Keratinocyte (primary cell): Measurements from ENCODE around the gene HSPE1. TPM values are rescaled to one million over a fixed set of nuclear protein-coding genes. Genes with fewer than 3 reads are reported as not detected.

Experiments used
- DNase-seq: peaks from one replicate; pipeline ENCODE4 v3.0.0-alpha.2; 2011; ENCODE audit warnings: low read depth, missing footprints, low spot score
- FAIRE-seq: peaks from 2 replicates; lab custom pipeline; 2011; peaks lifted over from hg19 to GRCh38; lab: Jason Lieb, UNC
- H2AFZ ChIP-seq: 2 replicates; pipeline ENCODE4 v1.6.0; 2012; ENCODE audit warnings: low read length, control low read depth, inconsistent platforms; ENCODE audit not compliant: control insufficient read depth
- H3K27ac ChIP-seq: 2 replicates; pipeline ENCODE4 v1.5.1; 2011; ENCODE audit warnings: low read length; ENCODE audit not compliant: control insufficient read depth, insufficient read depth
- H3K27me3 ChIP-seq: 3 replicates; pipeline ENCODE4 v1.6.0; 2011; ENCODE audit warnings: low read length; ENCODE audit not compliant: control insufficient read depth, insufficient read depth; ENCODE audit errors: extremely low read depth
- H3K36me3 ChIP-seq, 2 experiments: 2 replicates in 1 of 2; 3 replicates in 1 of 2; pipeline ENCODE4 v1.5.1; 2011; ENCODE audit warnings: low read length in 2 of 2, mild to moderate bottlenecking in 1 of 2; ENCODE audit not compliant: control insufficient read depth in 2 of 2, insufficient read depth in 2 of 2; ENCODE audit errors: extremely low read depth in 1 of 2
- H3K4me1 ChIP-seq: 3 replicates; pipeline ENCODE4 v1.5.1; 2011; ENCODE audit warnings: low read length; ENCODE audit not compliant: control insufficient read depth, insufficient read depth; ENCODE audit errors: extremely low read depth
- H3K4me2 ChIP-seq: 3 replicates; pipeline ENCODE4 v1.6.0; 2011; ENCODE audit warnings: low read depth, low read length; ENCODE audit not compliant: control insufficient read depth, insufficient read depth; ENCODE audit errors: extremely low read depth
- H3K4me3 ChIP-seq, 3 experiments: fragments of 200-600 bp in 1 of 3; sonication (generic) in 1 of 3; 2 replicates in 2 of 3; 3 replicates in 1 of 3; pipeline ENCODE4 v1.5.1; 2011 to 2016; ENCODE audit warnings: low read length in 3 of 3, mild to moderate bottlenecking in 3 of 3, control low read depth in 2 of 3, inconsistent platforms in 1 of 3, low read depth in 1 of 3, mixed read lengths in 1 of 3, mixed run types in 1 of 3, moderate library complexity in 1 of 3; ENCODE audit not compliant: control insufficient read depth in 2 of 3, insufficient read depth in 2 of 3; ENCODE audit errors: extremely low read depth in 1 of 3
- H3K79me2 ChIP-seq: 2 replicates; pipeline ENCODE4 v1.6.0; 2012; ENCODE audit warnings: low read length; ENCODE audit not compliant: control insufficient read depth, insufficient read depth
- H3K9ac ChIP-seq: 3 replicates; pipeline ENCODE4 v1.6.0; 2011; ENCODE audit warnings: low read length; ENCODE audit not compliant: control insufficient read depth, insufficient read depth; ENCODE audit errors: extremely low read depth
- H3K9me1 ChIP-seq: 3 replicates; pipeline ENCODE4 v1.6.0; 2011; ENCODE audit warnings: low read length; ENCODE audit not compliant: control insufficient read depth, insufficient read depth; ENCODE audit errors: extremely low read depth
- H3K9me3 ChIP-seq: 2 replicates; pipeline ENCODE4 v1.5.1; 2012; ENCODE audit warnings: low read depth, low read length; ENCODE audit not compliant: control insufficient read depth
- H4K20me1 ChIP-seq: 3 replicates; pipeline ENCODE4 v1.6.0; 2011; ENCODE audit warnings: low read length; ENCODE audit not compliant: control insufficient read depth, insufficient read depth; ENCODE audit errors: extremely low read depth
- EZH2 ChIP-seq: IDR thresholded peaks from one replicate; pipeline ENCODE4 v1.6.1; 2012; ENCODE audit warnings: inconsistent platforms, mild to moderate bottlenecking, low read length, moderate library complexity
- dilution Hi-C: fragments of 300-500 bp; cut with MboI; formaldehyde crosslinking; loops from one replicate; pipeline ENCODE4 v1.7.0; 2020; ENCODE audit warnings: low sequenced_read_pairs; ENCODE audit not compliant: extremely low pct_ligation_motif_present
- polyA plus RNA-seq, 5 experiments: library from polyadenylated mRNA; depleted of rRNA in 3 of 5; stranded (reverse) in 3 of 5; stranded (forward) in 1 of 5; unstranded in 1 of 5; fragments of >200 nt; gene quantifications; 1 replicate in 1 of 5; 2 replicates in 3 of 5; 3 replicates in 1 of 5; pipeline versions ENCODE4 v1.2.1 to v1.2.3, GENCODE V29; 2011 to 2012; ENCODE audit warnings: missing spikeins in 2 of 5, low read depth in 1 of 5, low replicate concordance in 1 of 5
- TF ChIP-seq, protein P1 (sequence below), 3 experiments: IDR thresholded peaks in 1 of 3; conservative IDR thresholded peaks in 1 of 3; optimal IDR thresholded peaks in 1 of 3; 2 replicates in 2 of 3; 3 replicates in 1 of 3; pipeline versions ENCODE3 to v1.5.1; 2011; ENCODE audit warnings: low read length in 3 of 3, mild to moderate bottlenecking in 3 of 3, moderate library complexity in 2 of 3, control low read depth in 1 of 3, inconsistent platforms in 1 of 3; ENCODE audit not compliant: insufficient read depth in 2 of 3; ENCODE audit errors: extremely low read depth in 1 of 3

Gene HSPE1
- polyA plus RNA-seq, 1 donor (not counting 4 experiments of a cell fraction or from before 2014, with no cell fraction given) = 277 TPM

DNA sequence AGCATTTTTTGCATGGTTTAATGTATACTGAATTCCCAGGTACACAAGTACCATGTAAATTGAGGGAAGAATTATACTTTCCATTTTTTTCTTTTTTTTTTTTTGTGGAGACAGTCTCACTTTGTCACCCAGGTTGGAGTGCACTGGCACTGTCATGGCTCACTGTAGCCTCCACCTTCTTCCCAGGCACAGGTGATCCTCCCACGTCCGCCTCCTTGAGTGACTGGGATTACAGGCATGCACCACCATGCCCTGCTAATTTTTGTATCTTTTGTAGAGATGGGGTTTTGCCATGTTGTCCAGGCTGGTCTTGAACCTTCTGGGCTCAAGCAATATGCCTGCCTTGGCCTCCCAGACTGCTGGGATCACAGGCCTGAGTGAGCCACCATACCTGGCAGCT, 3.8 kb downstream of the HSPE1 start:
- H3K9me1 ChIP-seq = no peaks in the 10 kb centered on the region
- TF ChIP-seq EZH2 = no peak
- TF ChIP-seq, protein P1, sequence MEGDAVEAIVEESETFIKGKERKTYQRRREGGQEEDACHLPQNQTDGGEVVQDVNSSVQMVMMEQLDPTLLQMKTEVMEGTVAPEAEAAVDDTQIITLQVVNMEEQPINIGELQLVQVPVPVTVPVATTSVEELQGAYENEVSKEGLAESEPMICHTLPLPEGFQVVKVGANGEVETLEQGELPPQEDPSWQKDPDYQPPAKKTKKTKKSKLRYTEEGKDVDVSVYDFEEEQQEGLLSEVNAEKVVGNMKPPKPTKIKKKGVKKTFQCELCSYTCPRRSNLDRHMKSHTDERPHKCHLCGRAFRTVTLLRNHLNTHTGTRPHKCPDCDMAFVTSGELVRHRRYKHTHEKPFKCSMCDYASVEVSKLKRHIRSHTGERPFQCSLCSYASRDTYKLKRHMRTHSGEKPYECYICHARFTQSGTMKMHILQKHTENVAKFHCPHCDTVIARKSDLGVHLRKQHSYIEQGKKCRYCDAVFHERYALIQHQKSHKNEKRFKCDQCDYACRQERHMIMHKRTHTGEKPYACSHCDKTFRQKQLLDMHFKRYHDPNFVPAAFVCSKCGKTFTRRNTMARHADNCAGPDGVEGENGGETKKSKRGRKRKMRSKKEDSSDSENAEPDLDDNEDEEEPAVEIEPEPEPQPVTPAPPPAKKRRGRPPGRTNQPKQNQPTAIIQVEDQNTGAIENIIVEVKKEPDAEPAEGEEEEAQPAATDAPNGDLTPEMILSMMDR (optimal IDR thresholded peaks at IDR 0.05 in 1 of 3, IDR thresholded peaks at IDR 0.05 in 1 of 3, conservative IDR thresholded peaks at IDR 0.05 in 1 of 3; ENCODE audit: extremely low read depth in 1 of 3, insufficient read depth in 2 of 3, low read length in 3 of 3) = no peak
- no peak overlapping the region for H3K4me2 ChIP-seq
- dilution Hi-C loops = no loop called here
- no peaks in the 10 kb centered on the region for H3K9me3 ChIP-seq
- peaks cover 46% of the 10 kb centered on the region for H3K79me2 ChIP-seq
- H2AFZ ChIP-seq = no peak overlapping the region
- peaks cover 3 to 13% of the 10 kb centered on the region in 2 experiments for H3K36me3 ChIP-seq
- peaks cover 11% of the 10 kb centered on the region for H3K4me1 ChIP-seq
- no peaks in the 10 kb centered on the region for H4K20me1 ChIP-seq
- no peaks in the 10 kb centered on the region for H3K27me3 ChIP-seq
- DNase-seq (no peak), FAIRE-seq (no peak)
- H3K27ac ChIP-seq = no peak overlapping the region
- H3K9ac ChIP-seq = no peak overlapping the region
- H3K4me3 ChIP-seq = no peak overlapping the region

DNA sequence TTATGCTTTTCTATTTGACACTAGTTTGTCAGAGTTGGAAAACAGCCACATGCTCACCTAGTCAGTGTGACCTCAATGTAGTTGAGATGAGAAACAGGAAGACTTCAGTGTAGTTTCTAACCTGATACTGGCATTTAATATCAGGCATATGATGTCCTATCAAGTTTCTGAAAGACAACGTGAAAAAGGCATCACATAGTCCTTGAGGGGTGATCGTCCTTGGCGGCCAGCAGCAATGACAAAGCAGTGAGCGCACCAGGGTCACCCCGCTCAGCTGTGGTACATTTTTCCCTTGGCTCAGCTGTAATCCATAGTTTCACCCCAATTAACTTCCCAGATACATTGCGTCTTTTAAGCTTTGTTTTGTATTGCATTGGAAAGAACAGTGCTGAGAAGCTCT, 4.3 kb downstream of the HSPE1 start:
- no peak overlapping the region for H2AFZ ChIP-seq
- H4K20me1 ChIP-seq = no peaks in the 10 kb centered on the region
- no peak overlapping the region for H3K27ac ChIP-seq
- H3K9me3 ChIP-seq = no peaks in the 10 kb centered on the region
- no peak overlapping the region for H3K9ac ChIP-seq
- no peak for FAIRE-seq
- TF ChIP-seq, protein P1 (optimal IDR thresholded peaks at IDR 0.05 in 1 of 3, IDR thresholded peaks at IDR 0.05 in 1 of 3, conservative IDR thresholded peaks at IDR 0.05 in 1 of 3; ENCODE audit: extremely low read depth in 1 of 3, insufficient read depth in 2 of 3, low read length in 3 of 3) = no peak
- no peak for TF ChIP-seq EZH2
- H3K4me3 ChIP-seq = no peak overlapping the region
- H3K4me1 ChIP-seq = peaks cover 11% of the 10 kb centered on the region
- no peak for DNase-seq
- peaks cover 41% of the 10 kb centered on the region for H3K79me2 ChIP-seq
- H3K27me3 ChIP-seq = no peaks in the 10 kb centered on the region
- dilution Hi-C loops = no loop called here
- H3K9me1 ChIP-seq = no peaks in the 10 kb centered on the region
- H3K4me2 ChIP-seq = no peak overlapping the region
- peaks cover 3 to 13% of the 10 kb centered on the region in 2 experiments for H3K36me3 ChIP-seq
